HG03066 (cell line): Measurements from ENCODE around the gene ANKRD36.
"Not testable (repeated sequence)": the region's sequence is repeated elsewhere in the genome, so short reads cannot be mapped to it uniquely, and the experiment has no call there.

Experiments used
- ATAC-seq: cut with Tn5 transposase; IDR thresholded peaks from one replicate; pipeline ENCODE4 v1.9.1; 2021; ENCODE audit warnings: low read depth; ENCODE audit not compliant: unreplicated experiment

The ANKRD36 gene

GRCh38 chr2:97268075-97268591 lies 155.2 kb downstream of the ANKRD36 start:
- not testable (repeated sequence) for ATAC-seq

DNA sequence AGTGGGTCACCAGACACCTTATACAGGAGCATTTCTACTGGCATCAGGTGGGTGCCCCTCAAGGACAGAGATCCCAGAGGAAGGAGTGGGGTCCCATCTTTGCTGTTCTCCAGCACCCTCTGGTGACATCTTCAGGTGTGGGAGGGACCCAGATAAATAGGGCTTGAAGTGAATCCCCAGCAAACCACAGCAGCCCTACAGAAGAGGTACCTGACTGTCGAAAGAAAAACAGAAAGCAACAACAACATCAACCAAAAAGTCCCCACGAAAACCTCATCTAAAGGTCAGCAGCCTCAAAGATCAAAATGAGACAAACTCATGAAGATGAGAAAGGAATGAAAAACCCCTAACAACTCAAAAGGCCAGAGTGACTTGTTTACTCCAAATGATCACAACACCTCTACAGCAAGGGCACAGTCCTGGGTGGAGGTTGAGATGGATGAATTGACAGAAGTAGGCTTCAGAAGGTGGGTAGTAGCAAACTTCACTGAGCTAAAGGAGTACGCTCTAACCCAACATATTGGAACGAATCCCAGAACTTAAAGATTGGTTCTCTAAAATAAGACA lies 163.4 kb downstream of the ANKRD36 start:
- ATAC-seq, result not testable (repeated sequence)

- ATAC-seq, result not testable (repeated sequence)
Observed at GRCh38 chr2:97285187-97285586, 172.2 kb downstream of the ANKRD36 start.

GRCh38 chr2:97293687-97294086 lies 180.7 kb downstream of the ANKRD36 start:
- not testable (repeated sequence) for ATAC-seq
